Pons (tissue), 1 donor: ENCODE data around the gene MAN2A1.
"Not testable (repeated sequence)": the region's sequence is repeated elsewhere in the genome, so short reads cannot be mapped to it uniquely, and the experiment has no call there.

Experiments used
- DNase-seq: peaks from one replicate; pipeline ENCODE4 v3.0.0-alpha.2; 2016; ENCODE audit warnings: low spot score

The MAN2A1 gene

DNA sequence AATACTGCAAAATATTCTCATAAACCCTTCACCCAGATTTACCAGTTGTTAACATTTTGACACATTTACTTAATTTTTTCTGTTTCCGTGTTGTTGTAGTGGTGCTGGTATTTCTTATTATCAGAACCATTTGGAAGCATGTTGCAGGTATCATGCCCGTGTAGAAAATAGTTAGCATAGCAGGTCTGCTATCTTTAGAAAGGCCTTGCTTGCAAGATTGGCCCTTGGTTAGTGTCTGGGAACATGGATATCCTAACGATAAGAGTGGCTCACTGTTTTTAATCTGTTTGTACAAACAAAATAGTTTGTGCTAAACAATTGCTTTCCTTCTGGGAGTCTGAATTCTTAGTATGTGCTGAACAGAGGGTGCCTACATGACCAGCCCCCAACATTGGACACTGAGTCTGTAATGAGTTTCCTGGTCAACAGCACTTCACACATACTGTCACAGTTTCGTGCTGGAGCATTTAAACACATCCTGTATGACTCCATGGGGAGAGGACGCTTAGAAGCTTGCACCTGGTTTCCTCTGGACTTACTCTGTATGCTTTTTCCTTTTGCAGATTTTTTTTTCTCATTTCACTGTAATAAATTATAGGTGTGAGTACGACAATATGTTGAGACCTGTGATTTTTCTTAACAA, 66.9 kb downstream of the MAN2A1 start:
- no peak for DNase-seq

DNA sequence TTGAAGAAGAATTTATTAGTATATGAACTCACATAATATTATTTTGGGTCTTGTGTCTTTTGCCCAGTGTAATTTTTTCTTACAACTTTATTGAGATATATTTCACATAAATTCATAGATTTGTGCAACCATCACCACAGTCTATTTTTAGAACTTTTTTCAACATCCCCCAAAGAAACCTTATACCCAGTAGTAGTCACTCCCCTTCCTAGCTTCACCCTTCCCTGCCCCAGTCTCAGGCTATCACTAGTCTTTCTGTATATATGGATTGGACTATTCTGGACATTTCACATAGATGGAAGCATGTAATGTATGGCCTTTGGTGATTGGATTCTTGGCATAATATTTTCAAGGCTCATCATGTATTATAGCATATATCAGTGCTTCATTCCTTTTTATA, 67.8 kb downstream of the MAN2A1 start:
- DNase-seq, result no peak

DNA sequence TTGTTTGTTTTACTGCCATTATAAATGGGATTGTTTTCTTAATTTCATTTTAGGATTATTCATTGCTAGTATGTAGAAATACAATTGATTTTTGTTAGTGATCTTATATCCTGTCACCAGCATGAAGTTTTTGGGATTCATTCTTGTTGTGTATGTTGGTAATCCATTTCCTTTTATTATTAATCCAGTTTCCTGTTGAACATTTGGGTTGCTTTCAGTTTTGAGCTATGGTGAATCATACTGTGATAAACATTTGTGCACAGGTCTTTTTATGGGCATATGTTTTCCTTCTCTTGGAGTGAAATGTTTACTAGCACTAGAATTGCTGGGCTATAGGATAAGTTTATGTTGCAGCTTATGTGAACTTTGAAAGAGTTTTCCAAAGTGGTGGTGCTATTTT, 69.6 kb downstream of the MAN2A1 start:
- DNase-seq, result no peak

- not testable (repeated sequence) for DNase-seq
Measured at GRCh38 chr5:109760130-109760529, 70.4 kb downstream of the MAN2A1 start.

GRCh38 chr5:109762821-109763220, 73.1 kb downstream of the MAN2A1 start:
- DNase-seq, result no peak

DNA sequence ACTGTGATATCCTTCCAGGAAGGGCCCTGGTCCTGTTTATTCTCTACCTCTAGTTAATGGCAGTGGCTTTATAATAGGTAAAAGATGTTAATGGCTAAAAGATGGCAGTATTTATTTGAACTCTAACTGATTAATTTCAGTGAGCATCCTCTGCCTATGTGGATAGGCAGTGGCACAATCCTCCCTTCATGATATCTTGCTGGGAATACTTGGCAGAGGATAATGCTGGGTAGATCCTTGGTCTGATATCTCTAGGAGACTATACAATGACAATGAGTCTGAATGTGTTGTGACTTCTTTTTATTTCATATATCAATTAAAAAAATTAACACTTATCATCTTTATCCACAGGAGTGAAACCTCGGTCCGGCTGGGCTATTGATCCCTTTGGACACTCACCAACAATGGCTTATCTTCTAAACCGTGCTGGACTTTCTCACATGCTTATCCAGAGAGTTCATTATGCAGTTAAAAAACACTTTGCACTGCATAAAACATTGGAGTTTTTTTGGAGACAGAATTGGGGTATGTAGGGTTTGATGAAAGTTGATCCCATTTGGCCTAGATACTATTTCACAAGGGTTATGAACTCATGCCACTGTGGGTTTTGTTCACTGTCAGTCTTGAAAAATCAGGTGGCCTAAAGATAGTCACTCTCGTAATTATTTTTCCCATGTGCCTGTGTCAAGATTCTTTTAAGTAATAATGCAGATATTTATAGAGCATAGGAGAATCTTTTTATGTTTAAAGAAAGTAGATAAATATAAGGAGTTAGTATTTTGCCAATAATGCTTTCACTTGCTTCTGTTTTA, 77.7 kb downstream of the MAN2A1 start:
- DNase-seq, result no peak

DNA sequence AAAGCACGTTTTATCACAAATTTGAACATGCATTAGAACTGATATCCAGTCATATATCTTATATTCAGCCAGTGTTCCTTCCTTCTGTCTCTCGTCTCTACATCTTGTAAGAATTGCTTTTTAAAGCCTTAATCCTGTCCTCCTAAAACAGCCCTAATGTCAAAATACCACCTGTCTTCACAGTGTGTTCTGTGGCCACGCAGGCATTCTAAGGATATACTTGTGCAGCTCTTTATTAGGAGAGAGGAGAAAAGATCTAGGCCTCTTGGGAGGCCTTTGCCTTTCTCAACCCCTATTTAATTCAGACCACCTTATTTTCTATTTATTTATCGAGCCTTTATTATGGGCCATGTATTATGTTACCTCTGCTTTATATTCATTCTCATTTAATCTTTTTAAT, 78.3 kb downstream of the MAN2A1 start:
- no peak for DNase-seq

GRCh38 chr5:109769597-109770291, 80.0 kb downstream of the MAN2A1 start:
- no peak for DNase-seq

DNA sequence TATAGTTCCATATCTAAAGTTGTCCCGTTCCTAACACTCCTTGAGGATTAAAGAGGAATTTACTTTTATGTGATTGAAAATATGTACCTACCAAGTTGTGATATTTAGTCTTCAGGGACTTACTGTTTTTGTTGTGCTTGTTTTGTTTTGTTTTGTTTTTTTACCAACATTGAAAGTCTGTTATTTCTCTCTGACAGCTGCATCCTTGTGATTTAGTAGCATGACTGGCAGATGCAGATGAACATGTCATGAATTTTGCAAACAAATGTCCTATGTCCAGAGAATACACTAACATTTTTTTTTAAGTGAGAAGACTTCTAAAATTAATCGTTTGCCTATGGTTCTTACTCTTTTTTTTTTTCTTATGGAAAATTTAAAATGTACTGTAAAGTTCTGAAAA, 85.4 kb downstream of the MAN2A1 start:
- no peak for DNase-seq

DNA sequence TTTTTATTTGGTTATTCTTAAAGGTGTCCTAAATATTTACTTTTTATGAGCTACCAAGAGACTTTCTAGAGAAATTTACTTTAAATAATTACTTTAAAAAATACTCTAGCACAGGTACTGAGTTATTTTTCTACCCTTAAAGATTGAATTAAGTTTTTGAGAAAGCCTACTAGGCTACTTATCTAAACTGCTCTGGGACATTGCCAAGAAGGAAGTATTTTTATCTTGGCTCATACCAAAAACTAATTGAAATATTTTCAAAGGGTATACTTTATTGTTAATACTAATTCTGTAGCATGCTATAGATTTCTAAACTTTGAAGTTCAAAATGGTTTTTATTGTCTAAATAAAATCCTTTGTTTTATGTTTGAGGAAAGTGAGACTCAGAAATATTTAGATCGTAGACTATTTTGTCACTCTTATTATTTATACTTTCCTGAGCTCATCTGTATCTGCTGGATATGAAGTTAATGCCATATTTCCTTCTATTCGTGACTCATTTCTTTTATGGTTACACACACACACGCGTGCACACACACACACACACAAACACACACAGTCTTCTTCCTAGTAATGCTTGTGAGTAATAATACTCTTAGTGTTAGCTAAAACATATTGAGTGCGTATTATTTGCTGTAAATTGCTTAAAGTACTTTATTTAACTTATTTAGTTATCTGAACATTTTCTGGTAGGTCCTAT, 89.5 kb downstream of the MAN2A1 start:
- DNase-seq, result no peak

- DNase-seq, result no peak
Measured at GRCh38 chr5:109784687-109785086, 95.0 kb downstream of the MAN2A1 start.

GRCh38 chr5:109786206-109786855, 96.6 kb downstream of the MAN2A1 start:
- no peak for DNase-seq

DNA sequence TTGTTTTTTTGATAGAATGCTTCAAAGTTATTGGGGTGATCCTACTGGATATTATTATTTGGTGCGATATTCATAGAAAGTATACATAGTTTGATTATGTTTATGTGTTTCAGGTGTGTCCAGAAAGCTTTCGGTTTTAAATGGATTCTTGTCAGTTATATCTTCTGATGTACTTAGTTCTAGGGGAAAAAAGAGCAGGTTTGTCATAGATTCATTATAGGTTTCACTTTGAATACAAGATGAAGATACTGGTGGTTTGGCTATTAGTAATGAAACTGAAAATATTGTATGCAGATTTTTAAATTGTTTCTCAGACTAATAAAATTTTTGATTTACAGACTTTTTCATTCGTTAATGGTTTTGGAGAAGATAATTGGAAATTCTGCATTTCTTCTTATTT, 98.9 kb downstream of the MAN2A1 start:
- DNase-seq, result no peak

- no peak for DNase-seq
Measured at GRCh38 chr5:109792613-109793012, 102.9 kb downstream of the MAN2A1 start.

GRCh38 chr5:109803854-109804253, 114.1 kb downstream of the MAN2A1 start:
- no peak for DNase-seq

GRCh38 chr5:109805472-109805871, 115.7 kb downstream of the MAN2A1 start:
- no peak for DNase-seq

GRCh38 chr5:109805883-109806282, 116.2 kb downstream of the MAN2A1 start:
- DNase-seq, result no peak

GRCh38 chr5:109812698-109813097, 123.0 kb downstream of the MAN2A1 start:
- no peak for DNase-seq

GRCh38 chr5:109816732-109817131, 127.0 kb downstream of the MAN2A1 start:
- no peak for DNase-seq

DNA sequence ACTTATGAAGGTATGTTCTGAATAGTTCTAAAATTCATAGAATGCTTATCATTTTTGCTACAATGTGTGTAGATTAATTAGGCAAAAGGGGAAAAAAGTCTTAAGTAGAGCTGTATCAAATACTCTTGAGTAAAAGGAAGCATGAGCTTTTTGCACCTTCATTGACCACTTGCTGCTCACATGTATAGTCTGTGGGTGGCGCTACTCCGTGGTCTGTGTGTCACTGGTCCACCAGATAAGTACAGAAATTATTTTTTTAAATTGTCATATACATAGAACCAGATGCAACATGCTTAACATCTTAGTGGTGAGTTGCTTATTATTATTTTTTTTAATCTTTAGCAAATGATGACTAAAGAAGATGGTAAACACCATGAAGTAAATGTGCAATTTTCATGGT, 130.2 kb downstream of the MAN2A1 start:
- DNase-seq, result no peak

GRCh38 chr5:109823597-109823996, 133.9 kb downstream of the MAN2A1 start:
- DNase-seq, result no peak

DNA sequence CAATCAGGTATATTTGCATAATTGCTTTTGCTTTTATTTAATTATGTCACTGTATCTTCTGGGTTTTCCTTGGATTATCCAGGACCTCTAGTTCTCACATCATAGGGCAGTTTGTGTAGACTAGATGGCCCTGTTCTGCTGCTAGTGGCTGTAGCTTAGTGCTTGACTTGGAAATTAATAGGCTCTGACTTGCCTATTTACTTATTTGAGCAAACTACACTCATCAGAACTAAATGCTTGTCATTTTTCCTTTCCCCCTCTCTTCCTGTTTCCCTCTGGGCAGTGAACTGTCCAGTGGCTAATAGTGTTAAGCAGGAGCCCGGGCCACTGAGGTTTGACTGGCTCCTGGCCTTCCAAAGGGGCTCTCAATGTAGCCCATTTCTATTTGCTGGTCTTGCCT, 135.7 kb downstream of the MAN2A1 start:
- no peak for DNase-seq
